ENCODE data around the gene TOMM20L. TPM values are rescaled to one million over a fixed set of nuclear protein-coding genes. Genes with fewer than 3 reads are reported as not detected.
"Not testable (repeated sequence)": the region's sequence is repeated elsewhere in the genome, so short reads cannot be mapped to it uniquely, and the experiment has no call there.

TOMM20L gene
- total RNA-seq: not detected
- not detected for polyA plus RNA-seq

- H3K4me1 ChIP-seq (ENCODE audit: insufficient read depth, low read length): peaks cover 12% of the 10 kb centered on the region
- ChIA-PET POLR2A (ENCODE audit: partially characterized antibody) (interaction anchor here (0.7 to 3.3 kb wide), 12 partner anchors 14 to 196 kb away, joined by 3 to 57 read pairs (median 4); partner anchors contain the start of genes ACTR10, ARID4A, KIAA0586 and PSMA3), CTCF (ENCODE audit: partially characterized antibody) (interaction anchor here (0.5 to 5.1 kb wide), 25 partner anchors 9 to 288 kb away, joined by 3 to 49 read pairs (median 4); partner anchors contain the start of genes ARID4A, KIAA0586 and TIMM9)
- H3K9me3 ChIP-seq (ENCODE audit: control insufficient read depth in 1 of 2, low read length in 2 of 2): no peaks in the 10 kb centered on the region
- intact Hi-C loops (cut with micrococcal nuclease): loop anchor here (1.0 kb wide), 2 partner anchors 31 to 288 kb away; partner anchors contain the start of genes KIAA0586 and TIMM9
- H3K27ac ChIP-seq (ENCODE audit: low read depth, low read length): peak within 1 kb of the TSS; percentile 56
- Mint-ChIP-seq H3K4me3 (peak within 1 kb of the TSS; percentile 83 to 91 (median 88)), H3K36me3 (peaks cover 0 to 2% of the 10 kb centered on the region in 2 donors), H3K9me3 (no peaks in the 10 kb centered on the region), H3K27me3 (no peaks in the 10 kb centered on the region), H3K4me1 (peaks cover 7 to 21% (median 10%) of the 10 kb centered on the region in 4 donors), H3K27ac (peak within 1 kb of the TSS; percentile 88 to 95 (median 93))
- H3K4me3 ChIP-seq (ENCODE audit: low read length in 2 of 2): peak within 1 kb of the TSS; percentile 24 to 48
- H3K27me3 ChIP-seq (ENCODE audit: insufficient read depth, low read length): no peaks in the 10 kb centered on the region
- peak; percentile 70 to 81 (median 72) for DNase-seq
- no peaks in the 10 kb centered on the region for H3K36me3 ChIP-seq (ENCODE audit: insufficient read depth, low read length)
Measured at GRCh38 chr14:58395812-58396788, at the start of gene TOMM20L. TSS of gene TOMM20L (plus strand) at chr14:58395930. CDS start at chr14:58395958, 28 bp downstream.

GRCh38 chr14:58353516-58354299 lies 42.0 kb upstream of the TOMM20L start:
- POLR2A ChIA-PET (ENCODE audit: partially characterized antibody): no interaction called here

GRCh38 chr14:58354808-58355207 lies 40.9 kb upstream of the TOMM20L start:
- no peaks in the 10 kb centered on the region for H3K27me3 Mint-ChIP-seq
- Histone ChIP-seq H3K36me3 (ENCODE audit: insufficient read depth, low read length) (peaks cover 26% of the 10 kb centered on the region), H3K9me3 (ENCODE audit: control insufficient read depth in 1 of 2, low read length in 2 of 2) (no peaks in the 10 kb centered on the region), H3K27me3 (ENCODE audit: insufficient read depth, low read length) (no peaks in the 10 kb centered on the region), H3K27ac (ENCODE audit: low read depth, low read length) (no peak overlapping the region), H3K4me1 (ENCODE audit: insufficient read depth, low read length) (peaks cover 21% of the 10 kb centered on the region), H3K4me3 (ENCODE audit: low read length in 2 of 2) (no peak overlapping the region)
- H3K27ac Mint-ChIP-seq: peak overlapping the region in 6 of 7 donors; percentile 22 to 91 (median 76)
- intact Hi-C loops (cut with micrococcal nuclease): no loop called here
- ChIA-PET POLR2A (ENCODE audit: partially characterized antibody) (no interaction called here), CTCF (ENCODE audit: partially characterized antibody) (no interaction called here)
- peaks cover 0 to 2% (median 0%) of the 10 kb centered on the region in 8 donors for H3K9me3 Mint-ChIP-seq
- peak overlapping the region in 1 of 8 donors; percentile 44 for H3K4me3 Mint-ChIP-seq
- H3K4me1 Mint-ChIP-seq: peaks cover 22 to 40% (median 30%) of the 10 kb centered on the region in 4 donors
- H3K36me3 Mint-ChIP-seq: peaks cover 48 to 67% of the 10 kb centered on the region in 2 donors
- no peak for DNase-seq

More at GRCh38 chr14:58353516-58354299, 42.0 kb upstream of the TOMM20L start:
- Histone ChIP-seq H3K36me3 (ENCODE audit: insufficient read depth, low read length) (peaks cover 29% of the 10 kb centered on the region), H3K27me3 (ENCODE audit: insufficient read depth, low read length) (no peaks in the 10 kb centered on the region), H3K9me3 (ENCODE audit: control insufficient read depth in 1 of 2, low read length in 2 of 2) (no peaks in the 10 kb centered on the region), H3K4me1 (ENCODE audit: insufficient read depth, low read length) (peaks cover 21% of the 10 kb centered on the region), H3K4me3 (ENCODE audit: low read length in 2 of 2) (no peak overlapping the region), H3K27ac (ENCODE audit: low read depth, low read length) (peak overlapping the region; percentile 49)
- Mint-ChIP-seq H3K4me3 (peak overlapping the region; percentile 43 to 91 (median 72)), H3K4me1 (peaks cover 22 to 40% (median 30%) of the 10 kb centered on the region in 4 donors), H3K27me3 (no peaks in the 10 kb centered on the region), H3K36me3 (peaks cover 50 to 65% of the 10 kb centered on the region in 2 donors), H3K27ac (peak overlapping the region; percentile 22 to 91 (median 80)), H3K9me3 (peaks cover 0 to 2% (median 0%) of the 10 kb centered on the region in 8 donors)
- intact Hi-C loops (cut with micrococcal nuclease): no loop called here
- CTCF ChIA-PET (ENCODE audit: partially characterized antibody): interaction anchor here (2.5 kb wide), 1 partner anchor 16 kb away, joined by 6 read pairs; no protein-coding TSS in a partner anchor
- DNase-seq: no peak

- intact Hi-C loops (cut with micrococcal nuclease): no loop called here
- Mint-ChIP-seq H3K4me3 (no peak overlapping the region), H3K9me3 (peaks cover 0 to 2% (median 0%) of the 10 kb centered on the region in 8 donors), H3K36me3 (peaks cover 46 to 67% of the 10 kb centered on the region in 2 donors), H3K27me3 (no peaks in the 10 kb centered on the region), H3K4me1 (peaks cover 22 to 38% (median 27%) of the 10 kb centered on the region in 4 donors), H3K27ac (peak overlapping the region in 1 of 7 donors; percentile 39)
- no peaks in the 10 kb centered on the region for H3K9me3 ChIP-seq (ENCODE audit: control insufficient read depth in 1 of 2, low read length in 2 of 2)
- DNase-seq: no peak
- no peaks in the 10 kb centered on the region for H3K27me3 ChIP-seq (ENCODE audit: insufficient read depth, low read length)
- H3K4me1 ChIP-seq (ENCODE audit: insufficient read depth, low read length): peaks cover 21% of the 10 kb centered on the region
- POLR2A ChIA-PET (ENCODE audit: partially characterized antibody): interaction anchor here (0.9 kb wide), 1 partner anchor 111 kb away, joined by 3 read pairs; no protein-coding TSS in a partner anchor
- CTCF ChIA-PET (ENCODE audit: partially characterized antibody): no interaction called here
- no peak overlapping the region for H3K27ac ChIP-seq (ENCODE audit: low read depth, low read length)
- no peak overlapping the region for H3K4me3 ChIP-seq (ENCODE audit: low read length in 2 of 2)
- peaks cover 29% of the 10 kb centered on the region for H3K36me3 ChIP-seq (ENCODE audit: insufficient read depth, low read length)
Measured at GRCh38 chr14:58356268-58356667, 39.5 kb upstream of the TOMM20L start.

GRCh38 chr14:58362272-58362671 lies 33.5 kb upstream of the TOMM20L start:
- H3K4me1 ChIP-seq (ENCODE audit: insufficient read depth, low read length); POLR2A ChIA-PET (ENCODE audit: partially characterized antibody); H3K27ac ChIP-seq (ENCODE audit: low read depth, low read length); H3K9me3 ChIP-seq (ENCODE audit: control insufficient read depth in 1 of 2, low read length in 2 of 2); DNase-seq; H3K27me3 Mint-ChIP-seq; H3K4me3 Mint-ChIP-seq; H3K27me3 ChIP-seq (ENCODE audit: insufficient read depth, low read length); H3K9me3 Mint-ChIP-seq; H3K4me1 Mint-ChIP-seq; H3K4me3 ChIP-seq (ENCODE audit: low read length in 2 of 2): not testable (repeated sequence)
- peak overlapping the region in 1 of 7 donors; percentile 30 for H3K27ac Mint-ChIP-seq
- peaks cover 37 to 59% of the 10 kb centered on the region in 2 donors for H3K36me3 Mint-ChIP-seq
- peaks cover 51% of the 10 kb centered on the region for H3K36me3 ChIP-seq (ENCODE audit: insufficient read depth, low read length)
- CTCF ChIA-PET (ENCODE audit: partially characterized antibody): interaction anchor here (0.9 to 1.4 kb wide), 4 partner anchors 10 to 253 kb away, joined by 3 to 4 read pairs (median 3); no protein-coding TSS in a partner anchor
- intact Hi-C loops (cut with micrococcal nuclease): loop anchor here (1.0 to 5.0 kb wide), 2 partner anchors 254 to 695 kb away; no protein-coding TSS in a partner anchor

- no peaks in the 10 kb centered on the region for H3K9me3 Mint-ChIP-seq
- peaks cover 43 to 60% of the 10 kb centered on the region in 2 donors for H3K36me3 Mint-ChIP-seq
- Histone ChIP-seq H3K9me3 (ENCODE audit: control insufficient read depth in 1 of 2, low read length in 2 of 2) (no peaks in the 10 kb centered on the region), H3K27ac (ENCODE audit: low read depth, low read length) (no peak overlapping the region), H3K36me3 (ENCODE audit: insufficient read depth, low read length) (peaks cover 57% of the 10 kb centered on the region), H3K4me3 (ENCODE audit: low read length in 2 of 2) (no peak overlapping the region), H3K4me1 (ENCODE audit: insufficient read depth, low read length) (no peaks in the 10 kb centered on the region), H3K27me3 (ENCODE audit: insufficient read depth, low read length) (no peaks in the 10 kb centered on the region)
- peak overlapping the region in 2 of 7 donors; percentile 17 to 19 for H3K27ac Mint-ChIP-seq
- no peak overlapping the region for H3K4me3 Mint-ChIP-seq
- CTCF ChIA-PET (ENCODE audit: partially characterized antibody): interaction anchor here (0.6 to 2.0 kb wide), 6 partner anchors 10 to 253 kb away, joined by 3 to 6 read pairs (median 3); no protein-coding TSS in a partner anchor
- H3K27me3 Mint-ChIP-seq: no peaks in the 10 kb centered on the region
- peaks cover 0 to 1% (median 0%) of the 10 kb centered on the region in 4 donors for H3K4me1 Mint-ChIP-seq
- peak in 4 of 5 donors; percentile 25 to 33 (median 28) for DNase-seq
- POLR2A ChIA-PET (ENCODE audit: partially characterized antibody): no interaction called here
- intact Hi-C loops (cut with micrococcal nuclease): loop anchor here (1.0 to 5.0 kb wide), 2 partner anchors 255 to 694 kb away; no protein-coding TSS in a partner anchor
Measured at GRCh38 chr14:58362798-58363412, 32.8 kb upstream of the TOMM20L start.

All from CD4-positive, alpha-beta memory T cell (primary cell).